Kidney tubule cell (primary cell): ENCODE measurements around the gene OR1F1.
"Not testable (repeated sequence)": the region's sequence is repeated elsewhere in the genome, so short reads cannot be mapped to it uniquely, and the experiment has no call there.

Source experiments
- DNase-seq: peaks from one replicate; pipeline ENCODE4 v3.0.0-alpha.2; 2018; ENCODE audit warnings: low spot score

OR1F1 gene

GRCh38 chr16:3150346-3151218 lies 37.4 kb upstream of the OR1F1 start:
- peak; percentile 98 for DNase-seq

DNA sequence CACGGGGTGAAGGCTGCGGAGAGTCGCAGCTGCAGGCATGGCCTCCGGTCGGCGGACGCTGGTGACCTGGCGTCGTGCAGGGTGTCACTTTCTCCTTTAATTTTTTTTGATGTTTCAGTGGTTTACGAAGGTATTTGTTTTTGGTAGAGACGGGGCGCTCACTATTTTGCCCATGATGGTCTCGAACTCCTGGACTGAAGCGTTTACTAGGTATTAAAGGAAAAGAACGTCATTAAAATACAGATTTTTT lies 36.1 kb upstream of the OR1F1 start:
- DNase-seq, result no peak

DNA sequence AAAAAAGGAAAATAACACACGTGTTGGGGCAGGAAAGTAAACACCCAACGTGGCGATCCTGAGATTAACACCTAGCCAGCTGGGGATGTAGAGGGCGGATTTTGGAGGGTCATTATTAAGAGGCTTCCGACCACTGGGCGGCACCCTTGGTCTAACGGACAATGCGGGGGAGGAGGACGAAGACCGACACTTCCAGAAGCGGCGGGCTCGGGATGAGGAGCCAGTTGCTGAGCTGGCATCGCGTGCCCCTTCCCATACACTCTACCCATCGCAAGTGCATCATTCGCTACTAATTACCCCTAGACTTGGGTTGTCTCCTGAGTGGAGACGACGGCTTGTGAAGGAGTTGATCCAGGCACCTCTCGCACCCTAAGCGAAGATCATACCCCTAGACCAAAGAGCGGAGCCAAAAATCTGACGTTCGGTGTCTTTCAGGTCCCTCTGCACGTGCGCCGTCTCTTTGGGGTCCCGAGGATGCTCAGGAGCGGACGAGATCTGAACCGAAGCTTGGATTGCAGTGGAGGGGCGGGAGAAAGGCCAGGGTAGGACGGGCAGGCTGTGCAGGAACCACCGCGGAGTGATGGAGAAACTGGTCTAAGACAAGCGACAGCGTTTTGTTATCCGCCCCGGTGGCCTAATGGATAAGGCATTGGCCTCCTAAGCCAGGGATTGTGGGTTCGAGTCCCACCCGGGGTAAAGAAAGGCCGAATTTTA lies 35.6 kb upstream of the OR1F1 start:
- DNase-seq, result peak; percentile 95

- DNase-seq, result no peak
Observed at GRCh38 chr16:3152991-3153368, 35.0 kb upstream of the OR1F1 start.

GRCh38 chr16:3155181-3155580 lies 32.8 kb upstream of the OR1F1 start:
- no peak for DNase-seq

- DNase-seq, result no peak
Observed at GRCh38 chr16:3155972-3156371, 32.0 kb upstream of the OR1F1 start.

GRCh38 chr16:3157229-3158025 lies 30.6 kb upstream of the OR1F1 start:
- DNase-seq, result peak; percentile 98

GRCh38 chr16:3158026-3158509 lies 29.9 kb upstream of the OR1F1 start:
- DNase-seq, result no peak

GRCh38 chr16:3158510-3159314 lies 29.3 kb upstream of the OR1F1 start:
- DNase-seq, result peak; percentile 93

DNA sequence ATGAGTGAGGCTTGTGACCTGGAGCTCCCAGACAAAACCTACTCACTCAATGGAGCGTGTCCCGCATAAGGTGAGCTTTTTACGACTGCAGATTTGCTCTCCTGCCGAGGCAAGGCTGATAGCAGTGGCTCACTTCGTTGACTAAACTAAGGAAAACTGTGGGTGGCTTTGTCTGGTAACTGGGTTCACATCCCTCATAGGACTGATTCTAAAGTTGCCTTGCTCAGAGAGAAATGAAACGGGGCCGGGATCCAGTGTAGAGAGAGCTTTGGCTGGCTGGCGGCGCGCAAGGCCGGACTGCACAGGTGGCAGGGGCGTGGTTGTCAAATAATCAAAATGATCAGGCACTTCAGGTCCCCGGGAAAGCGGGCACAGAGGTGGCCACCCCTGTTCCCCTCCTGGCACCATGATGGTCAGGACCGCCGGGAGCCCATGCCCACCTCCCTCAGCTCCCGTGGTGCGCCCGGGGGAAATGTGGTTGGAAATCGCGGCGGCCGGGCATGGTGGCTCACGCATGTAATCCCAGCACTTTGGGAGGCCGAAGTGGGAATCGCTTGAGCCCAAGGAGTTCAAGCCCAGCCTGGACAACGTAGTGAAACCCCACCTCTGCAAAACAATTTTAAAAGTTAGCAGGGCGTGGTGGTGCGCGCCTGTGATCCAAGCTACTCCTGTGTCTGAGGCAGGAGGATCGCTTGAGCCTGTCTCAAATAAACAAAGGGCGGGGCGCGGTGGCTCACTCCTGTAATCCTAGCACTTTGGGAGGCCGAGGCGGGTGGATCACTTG lies 26.6 kb upstream of the OR1F1 start:
- peak; percentile 58 for DNase-seq

DNA sequence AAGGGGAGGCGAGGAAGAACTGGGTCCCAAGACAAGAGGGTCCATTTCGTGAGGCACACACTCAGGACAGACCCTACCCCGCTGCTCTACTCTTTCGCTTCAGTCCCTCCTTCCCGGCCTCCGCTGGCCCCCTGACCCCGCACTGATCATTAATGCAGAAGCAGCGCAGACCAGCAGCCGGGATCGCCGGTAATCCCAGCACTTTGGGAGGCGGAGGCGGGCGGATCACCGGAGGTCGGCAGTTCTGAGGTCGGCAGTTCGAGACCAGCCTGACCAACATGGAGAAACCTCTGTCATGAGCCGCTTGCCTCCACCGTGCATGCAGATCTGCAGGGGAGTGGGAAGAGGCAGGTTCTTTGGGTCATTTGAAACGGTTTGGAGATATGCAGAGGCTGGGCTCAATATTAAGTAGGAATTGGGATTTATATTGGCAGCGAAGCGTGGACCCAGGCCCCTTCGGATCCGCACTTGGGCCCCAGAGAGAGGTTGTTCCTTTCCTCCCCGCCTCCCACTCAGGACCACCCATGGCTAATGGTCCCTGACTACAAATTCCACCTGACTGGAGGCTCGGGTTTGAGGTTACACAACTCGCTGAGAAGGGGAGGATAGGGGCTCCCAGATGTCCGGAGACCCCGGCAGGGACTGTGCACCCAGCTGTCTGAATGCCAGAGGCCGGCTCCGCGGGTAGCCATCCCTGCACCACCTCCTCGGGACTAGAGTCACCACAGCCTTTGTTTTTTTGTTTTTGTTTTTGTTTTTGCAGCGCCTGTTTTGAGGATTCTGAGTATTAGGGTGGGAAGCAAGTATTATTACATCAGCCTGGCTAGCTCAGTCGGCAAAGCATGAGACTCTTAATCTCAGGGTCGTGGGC lies 23.6 kb upstream of the OR1F1 start:
- DNase-seq, result no peak

DNA sequence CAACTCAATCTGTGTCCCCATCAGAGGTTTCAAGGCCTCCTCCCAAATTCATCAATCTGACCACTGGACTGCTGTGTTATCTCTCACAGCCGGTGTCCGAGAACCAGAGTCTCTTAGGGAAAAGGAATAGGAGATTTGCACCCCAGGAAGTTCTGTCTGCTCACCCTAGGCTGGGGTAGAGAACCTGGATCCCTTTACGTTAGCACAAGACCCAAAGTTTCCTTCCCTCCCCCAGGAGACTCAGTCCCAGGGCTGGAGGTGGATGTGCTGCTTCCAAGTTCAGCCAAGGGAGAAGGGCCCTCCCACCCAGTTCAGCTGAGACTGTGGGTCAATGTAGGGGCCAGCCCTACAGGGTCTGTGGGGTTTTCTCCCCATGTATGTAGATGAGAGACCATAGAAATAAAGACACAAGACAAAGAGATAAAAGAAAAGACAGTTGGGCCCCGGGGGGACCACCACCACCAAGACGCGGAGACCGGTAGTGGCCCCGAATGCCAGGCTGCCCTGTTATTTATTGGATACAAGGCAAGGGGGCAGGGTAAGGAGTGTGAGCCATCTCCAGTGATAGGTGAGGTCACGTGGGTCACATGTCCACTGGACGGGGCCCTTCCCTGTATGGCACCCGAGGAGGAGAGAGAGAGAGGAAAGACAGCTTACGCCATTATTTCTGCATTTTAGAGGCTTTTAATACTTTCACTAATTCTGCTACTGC lies 22.7 kb upstream of the OR1F1 start:
- no peak for DNase-seq

GRCh38 chr16:3166505-3166886 lies 21.5 kb upstream of the OR1F1 start:
- no peak for DNase-seq

DNA sequence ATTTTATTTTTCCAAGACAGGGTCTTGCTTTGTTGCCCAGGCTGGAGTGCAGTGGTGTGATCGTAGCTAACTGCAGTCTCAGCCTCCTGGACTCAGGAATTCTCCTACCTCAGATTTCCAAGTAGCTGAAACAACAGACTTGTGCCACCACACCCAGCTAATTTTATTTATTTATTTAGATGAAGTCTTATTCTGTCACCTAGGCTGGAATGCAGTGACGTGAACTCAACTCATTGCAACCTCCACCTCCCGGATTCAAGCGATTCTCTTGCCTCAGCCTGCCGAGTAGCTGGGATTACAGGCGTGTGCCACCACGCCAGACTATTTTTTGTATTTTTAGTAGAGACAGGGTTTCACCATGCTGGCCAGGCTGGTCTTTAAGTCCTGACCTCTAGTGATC lies 19.3 kb upstream of the OR1F1 start:
- DNase-seq, result not testable (repeated sequence)

GRCh38 chr16:3170440-3171180 lies 17.4 kb upstream of the OR1F1 start:
- DNase-seq, result peak; percentile 24

DNA sequence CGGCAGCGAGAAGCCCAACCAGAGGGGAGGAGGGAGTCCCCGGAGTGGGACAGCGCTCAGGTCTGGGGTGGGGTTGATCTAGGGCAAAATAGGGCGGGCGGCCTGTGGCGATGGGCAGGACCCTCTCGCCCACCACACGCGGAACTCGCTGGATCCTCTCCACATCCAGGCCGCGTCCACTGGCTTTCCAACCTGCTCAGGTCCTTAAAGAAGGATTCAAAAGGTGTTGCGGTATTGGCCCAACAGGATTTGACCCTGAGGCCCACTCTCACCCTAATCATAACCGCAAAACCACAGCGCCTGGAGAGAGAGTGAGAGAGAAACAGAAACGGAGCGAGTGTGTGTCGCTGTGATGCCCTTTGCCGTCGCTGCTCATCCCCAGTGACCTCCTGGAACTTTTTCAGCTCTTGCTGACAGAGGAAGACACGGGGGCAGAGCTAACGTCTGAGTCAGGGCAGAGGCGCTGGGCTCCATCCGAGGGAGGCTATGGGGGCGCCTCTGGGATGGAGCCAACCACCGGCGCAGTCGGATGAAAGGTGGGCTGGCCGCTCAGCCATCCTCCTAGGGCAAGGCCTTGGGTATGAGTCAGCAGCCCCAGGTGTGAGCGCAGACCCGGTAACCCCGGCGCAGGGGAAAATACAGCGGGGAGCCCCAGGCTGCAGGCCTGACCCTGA lies 16.7 kb upstream of the OR1F1 start:
- DNase-seq, result peak; percentile 68

DNA sequence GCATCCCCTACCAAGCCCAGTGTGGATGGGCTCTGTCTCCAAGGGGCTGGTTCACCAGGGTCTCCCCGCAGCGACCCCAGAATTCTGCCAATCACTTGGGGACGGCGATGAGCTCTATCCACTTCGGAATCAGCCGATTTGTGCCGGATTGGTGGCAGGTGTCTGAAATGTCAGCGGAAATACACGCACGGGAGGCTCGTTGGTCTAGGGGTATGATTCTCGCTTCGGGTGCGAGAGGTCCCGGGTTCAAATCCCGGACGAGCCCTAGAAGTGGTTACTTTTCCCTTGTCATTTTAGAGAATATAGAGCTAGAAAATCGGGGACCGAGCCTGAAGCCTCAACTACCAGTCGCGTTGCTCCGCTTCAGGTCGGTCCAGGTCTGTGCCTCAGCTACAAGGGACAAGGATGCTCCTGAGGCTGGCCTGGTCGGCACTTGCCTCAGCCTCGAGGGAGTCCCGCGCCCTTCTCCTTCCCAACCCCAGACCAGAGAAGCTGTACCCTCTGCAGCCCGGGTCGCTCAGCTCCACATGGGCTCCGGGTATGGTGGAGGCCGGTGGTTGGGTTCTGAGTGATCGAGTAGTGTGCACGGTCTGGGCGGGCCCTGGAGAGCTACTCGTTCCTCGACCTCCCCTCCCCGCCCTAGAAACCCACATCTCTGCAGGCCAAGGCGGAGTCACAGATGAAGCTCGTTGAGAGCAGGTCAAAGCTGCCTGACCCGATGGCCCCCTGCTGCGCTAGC lies 16.0 kb upstream of the OR1F1 start:
- DNase-seq, result peak; percentile 96
